Adrenal gland (tissue), 5 donors: ENCODE results near the gene CUTC.

Source experiments
- POLR2A ChIP-seq, 2 donors: fragments of 450-650 bp; IDR thresholded peaks; one replicate each; pipeline ENCODE4 v1.6.1; 2017; ENCODE audit warnings: antibody characterized with exemption in 2 of 2, mild to moderate bottlenecking in 2 of 2, moderate library complexity in 1 of 2
- TF ChIP-seq, protein P1 (sequence below), 6 experiments: fragments of 450-650 bp in 4 of 6; fragments of 200-600 bp in 2 of 6; sonication (generic) in 1 of 6; IDR thresholded peaks; 1 replicate in 5 of 6; 2 replicates in 1 of 6; pipeline versions ENCODE4 v1.5.1 to v1.8.0; 2016 to 2021; ENCODE audit warnings: antibody characterized with exemption in 6 of 6, mild to moderate bottlenecking in 2 of 6, moderate library complexity in 1 of 6
- donor health status: DM: no; HTN: no; CAD: no.

GRCh38 chr10:99742701-99743100 is 10.7 kb downstream of the CUTC start:
- TF ChIP-seq, protein P1, sequence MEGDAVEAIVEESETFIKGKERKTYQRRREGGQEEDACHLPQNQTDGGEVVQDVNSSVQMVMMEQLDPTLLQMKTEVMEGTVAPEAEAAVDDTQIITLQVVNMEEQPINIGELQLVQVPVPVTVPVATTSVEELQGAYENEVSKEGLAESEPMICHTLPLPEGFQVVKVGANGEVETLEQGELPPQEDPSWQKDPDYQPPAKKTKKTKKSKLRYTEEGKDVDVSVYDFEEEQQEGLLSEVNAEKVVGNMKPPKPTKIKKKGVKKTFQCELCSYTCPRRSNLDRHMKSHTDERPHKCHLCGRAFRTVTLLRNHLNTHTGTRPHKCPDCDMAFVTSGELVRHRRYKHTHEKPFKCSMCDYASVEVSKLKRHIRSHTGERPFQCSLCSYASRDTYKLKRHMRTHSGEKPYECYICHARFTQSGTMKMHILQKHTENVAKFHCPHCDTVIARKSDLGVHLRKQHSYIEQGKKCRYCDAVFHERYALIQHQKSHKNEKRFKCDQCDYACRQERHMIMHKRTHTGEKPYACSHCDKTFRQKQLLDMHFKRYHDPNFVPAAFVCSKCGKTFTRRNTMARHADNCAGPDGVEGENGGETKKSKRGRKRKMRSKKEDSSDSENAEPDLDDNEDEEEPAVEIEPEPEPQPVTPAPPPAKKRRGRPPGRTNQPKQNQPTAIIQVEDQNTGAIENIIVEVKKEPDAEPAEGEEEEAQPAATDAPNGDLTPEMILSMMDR (IDR thresholded peaks at IDR 0.05): no peak
- TF ChIP-seq POLR2A (IDR thresholded peaks at IDR 0.05): no peak
